ENCODE results near the gene PREX1. TPM values are rescaled to one million over a fixed set of nuclear protein-coding genes. Genes with fewer than 3 reads are reported as not detected.

The PREX1 gene
- total and polyA plus RNA-seq, 2 of the 4 experiments (the other 2 are of a cell fraction): 0.67 to 0.72 TPM

- CTCF ChIA-PET: no interaction called here
- Histone ChIP-seq H3K4ac (ENCODE audit: low read depth, low read length) (no peak overlapping the region), H4K91ac (ENCODE audit: insufficient read depth, low read depth, low read length) (no peak overlapping the region), H2AK9ac (replicated peaks; ENCODE audit: low read depth, low read length, poor library complexity) (no peak overlapping the region), H2AK5ac (ENCODE audit: low read depth, low read length) (no peak overlapping the region), H3K14ac (replicated peaks; ENCODE audit: low read depth, low read length) (no peak overlapping the region), H2BK120ac (ENCODE audit: low read depth, low read length) (no peak overlapping the region), H3K4me2 (ENCODE audit: low read depth, low read length) (no peak overlapping the region), H3K27ac (ENCODE audit: insufficient read depth, low read length) (no peak overlapping the region), H2AFZ (replicated peaks; ENCODE audit: low read length, poor library complexity) (no peak overlapping the region), H3K9me3 (ENCODE audit: control insufficient read depth, insufficient read depth, low read length) (no peaks in the 10 kb centered on the region), H2BK5ac (ENCODE audit: low read depth, low read length, poor library complexity, severe bottlenecking) (no peak overlapping the region), H2BK15ac (ENCODE audit: low read depth, low read length) (no peak overlapping the region), H2BK20ac (ENCODE audit: low read depth, low read length) (no peak overlapping the region), H3K18ac (ENCODE audit: low read depth, low read length) (no peak overlapping the region), H4K8ac (ENCODE audit: low read depth in 2 of 2, low read length in 2 of 2) (no peak overlapping the region), H3K4me1 (ENCODE audit: control insufficient read depth, insufficient read depth, low read length) (no peaks in the 10 kb centered on the region), H3K27me3 (ENCODE audit: control insufficient read depth, insufficient read depth, low read length) (peaks cover 3% of the 10 kb centered on the region; the same call in 1 of the 2 replicates), H4K5ac (ENCODE audit: low read depth, low read length) (no peak overlapping the region), H3K79me1 (ENCODE audit: low read depth in 1 of 2, low read length in 2 of 2) (no peaks in the 10 kb centered on the region), H4K20me1 (ENCODE audit: insufficient read depth, low read length) (no peaks in the 10 kb centered on the region), H3K23ac (ENCODE audit: low read depth, low read length) (no peak overlapping the region), H3K36me3 (ENCODE audit: control insufficient read depth, insufficient read depth, low read length) (no peaks in the 10 kb centered on the region), H3K4me3 (ENCODE audit: insufficient read depth, low read depth, low read length) (no peak overlapping the region), H3K9ac (ENCODE audit: low read depth, low read length) (no peak overlapping the region), H3K56ac (ENCODE audit: extremely low read depth, insufficient read depth, low read length) (no peak overlapping the region), H3K9me1 (ENCODE audit: insufficient read depth, low read length) (no peaks in the 10 kb centered on the region)
- dilution Hi-C loops (cut with HindIII; ENCODE audit: low sequenced_read_pairs, unreplicated experiment) (no loop called here), in situ Hi-C loops (cut with MboI; ENCODE audit: low sequenced_read_pairs) (no loop called here), intact Hi-C loops (cut with micrococcal nuclease) (no loop called here)
- ATAC-seq (ENCODE audit: low read depth): no peak
- WGBS, 2 experiments (ENCODE audit: extremely low coverage in 2 of 2, insufficient read length in 1 of 2): 60% methylated on average over 1 of the region's 2 CpGs; no CpG with 5 or more reads in 1 of the 2 experiments
- no peak for DNase-seq
- BruUV-seq (replicated peaks): no TSS peak
- POLR2A ChIA-PET (ENCODE audit: unreplicated experiment): no interaction called here
- TF ChIP-seq BHLHE40 (IDR thresholded peaks at IDR 0.05; ENCODE audit: low read depth, low read length): no peak
- TF ChIP-seq RFX5 (IDR thresholded peaks at IDR 0.05; ENCODE audit: low read depth, low read length): no peak
- no peak for TF ChIP-seq MAFK (IDR thresholded peaks at IDR 0.05; ENCODE audit: low read depth, low read length)
- TF ChIP-seq NFE2L2 (IDR thresholded peaks at IDR 0.05; ENCODE audit: low read depth, low read length): no peak
- TF ChIP-seq MAZ (IDR thresholded peaks at IDR 0.05; ENCODE audit: borderline replicate concordance, low read depth, low read length): no peak
Observed at GRCh38 chr20:48740292-48740649, 87.5 kb downstream of the PREX1 start.
